ENCODE results near the gene PSG11.
"Not testable (repeated sequence)": the region's sequence is repeated elsewhere in the genome, so short reads cannot be mapped to it uniquely, and the experiment has no call there.

The PSG11 gene

DNA sequence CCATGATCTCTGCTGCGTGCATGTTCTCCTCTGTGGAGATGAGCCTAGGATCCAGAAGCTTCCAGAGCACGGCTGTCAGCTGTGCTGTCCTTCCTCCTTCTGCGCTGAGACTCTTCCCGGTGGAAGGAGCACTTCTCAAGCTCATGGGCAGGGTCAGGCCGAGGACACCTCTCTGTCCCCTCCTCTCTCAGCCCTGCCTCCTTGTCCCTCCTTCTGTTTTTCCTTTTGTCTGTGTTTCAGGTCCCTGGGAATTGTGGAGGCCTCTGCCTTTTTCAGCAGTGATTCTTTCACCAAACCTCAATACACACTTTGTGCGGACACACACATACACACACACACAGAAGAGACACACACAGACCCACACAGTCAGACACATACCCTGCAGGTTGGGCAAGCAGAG is at the start of gene PSG11:
Gene PSG11, minus strand, starts transcription at position 101 of the 400 bp plus-strand sequence. Its CDS starts 97 bp downstream, at position 4.
- DNase-seq: not testable (repeated sequence)

DNA sequence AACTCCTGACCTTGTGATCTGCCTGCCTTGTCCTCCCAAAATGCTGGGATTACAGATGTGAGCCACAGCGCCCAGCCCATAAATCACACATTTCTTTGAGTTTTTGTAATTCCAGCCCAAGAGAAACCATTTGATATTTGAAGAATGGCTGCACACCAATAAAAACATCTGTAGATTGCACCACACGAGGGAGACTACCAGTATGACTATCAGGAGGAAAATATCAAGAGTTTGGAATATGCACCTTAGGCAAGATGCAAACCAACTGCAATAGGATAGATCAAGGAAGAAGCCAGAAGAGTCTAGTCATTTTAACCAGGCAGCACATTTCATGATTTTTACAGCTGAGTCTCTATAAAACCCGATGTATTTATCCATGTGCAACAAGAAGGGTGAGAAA is 36.1 kb upstream of the PSG11 start:
- not testable (repeated sequence) for DNase-seq

DNA sequence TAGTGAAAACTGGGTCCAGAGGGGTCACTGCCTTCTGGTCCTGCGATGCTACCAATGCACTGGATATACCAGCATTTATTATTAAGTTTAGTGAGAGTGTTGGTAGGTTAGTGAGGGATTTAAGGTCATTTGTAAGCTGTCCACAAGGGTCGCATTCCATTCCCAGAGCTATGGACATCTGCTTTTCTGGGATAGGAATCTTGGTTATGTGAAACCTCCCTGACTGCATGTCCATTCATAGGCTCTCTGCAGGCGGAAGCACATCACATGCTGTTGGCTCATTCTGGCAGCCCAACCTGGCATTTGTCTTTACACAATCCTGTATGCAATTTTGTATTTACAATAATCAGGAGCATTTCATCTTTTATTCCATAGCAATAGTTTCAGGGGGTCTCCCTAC is 35.1 kb upstream of the PSG11 start:
- not testable (repeated sequence) for DNase-seq

DNA sequence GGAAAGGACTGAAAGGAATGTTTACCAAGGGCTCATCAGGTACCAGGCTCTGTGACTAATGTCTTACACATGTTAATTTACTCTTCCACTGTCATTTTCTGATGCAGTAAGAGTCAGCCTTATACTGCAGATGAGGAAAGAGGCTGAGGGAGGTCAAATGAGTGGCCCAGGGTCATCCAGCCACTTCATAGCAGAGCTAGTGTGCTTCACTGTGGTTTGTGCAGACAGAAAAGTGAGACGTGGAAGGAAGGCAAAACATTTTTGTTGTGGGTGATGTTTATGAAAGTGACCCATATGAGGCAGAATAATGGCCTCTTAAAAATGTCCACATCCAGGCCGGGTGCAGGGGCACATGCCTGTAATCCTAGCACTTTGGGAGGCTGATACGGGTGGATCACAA is 34.0 kb upstream of the PSG11 start:
- DNase-seq: not testable (repeated sequence)

DNA sequence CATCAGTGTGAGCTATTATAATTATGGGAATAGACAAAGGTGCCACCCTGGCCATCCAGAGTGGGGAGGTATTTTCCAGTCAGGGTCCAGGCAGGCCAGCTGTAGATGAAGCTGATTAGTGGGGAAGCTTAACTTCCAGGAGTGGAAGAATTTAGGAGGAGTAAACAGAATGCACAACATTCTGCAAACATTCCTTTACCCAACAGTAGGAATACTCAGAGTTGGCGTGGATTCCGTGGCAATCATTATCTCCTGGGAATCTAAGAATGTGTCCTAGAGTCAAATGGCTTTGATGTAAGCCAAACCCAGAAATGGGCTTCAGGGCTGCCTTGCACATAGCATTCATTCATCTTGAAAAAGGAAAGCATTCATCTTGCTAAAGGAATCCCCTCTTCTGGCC is 33.2 kb upstream of the PSG11 start:
- DNase-seq: not testable (repeated sequence)

DNA sequence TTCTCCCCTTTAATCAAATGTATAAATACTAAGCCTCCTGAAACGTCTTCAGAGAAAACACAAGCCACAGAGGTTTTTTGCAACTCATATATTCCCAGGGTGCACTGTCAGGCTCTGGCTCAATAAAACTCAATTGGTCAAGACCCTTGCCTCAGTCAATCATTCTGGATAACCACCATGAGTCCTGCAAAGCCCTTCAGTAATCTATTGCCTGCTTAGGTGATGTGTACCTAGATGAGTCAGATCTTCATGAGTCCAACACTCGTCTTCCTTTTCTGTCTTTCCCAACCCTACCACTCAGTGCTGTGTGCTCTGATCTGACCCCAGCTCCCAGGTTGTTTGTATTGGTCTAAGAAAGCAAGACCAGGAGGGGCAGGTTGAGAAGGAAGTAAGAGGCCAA is 32.2 kb upstream of the PSG11 start:
- not testable (repeated sequence) for DNase-seq

DNA sequence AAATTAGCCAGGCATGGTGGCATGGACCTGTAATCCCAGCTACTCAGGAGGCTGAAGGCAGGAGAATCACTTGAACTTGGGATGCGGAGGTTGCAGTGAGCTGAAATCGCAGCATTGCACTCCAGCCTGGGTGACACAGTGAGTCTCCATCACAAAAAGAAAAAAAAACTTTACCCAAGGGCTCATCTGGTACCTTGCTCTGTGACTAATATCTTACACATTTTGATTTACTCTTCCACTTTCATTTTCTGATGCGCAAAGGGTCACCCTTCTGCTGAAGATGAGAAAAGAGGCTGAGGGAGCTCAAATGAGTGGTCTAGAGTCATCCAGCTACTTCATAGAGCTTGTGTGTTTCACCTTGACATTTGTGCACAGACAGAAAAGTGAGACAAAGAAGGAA is 21.7 kb upstream of the PSG11 start:
- DNase-seq: not testable (repeated sequence)

DNA sequence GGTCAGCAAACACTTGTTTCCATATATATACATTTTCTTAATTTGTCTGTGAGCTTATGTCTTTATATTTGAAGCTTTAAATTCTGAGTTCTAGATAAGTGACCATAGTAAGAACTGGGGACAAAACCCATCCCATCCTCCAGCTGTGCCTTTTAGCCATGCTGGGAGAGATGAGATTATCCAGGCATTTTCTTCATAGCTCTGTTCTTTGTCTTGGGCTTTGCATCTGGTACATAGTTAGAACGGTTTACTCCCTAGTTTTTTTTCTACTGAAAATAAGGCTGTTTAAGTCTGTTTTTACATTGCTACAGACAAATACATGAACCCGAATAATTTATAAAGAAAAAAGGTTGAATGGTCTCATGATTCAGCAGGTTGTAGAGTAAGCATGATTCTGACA is 20.3 kb upstream of the PSG11 start:
- not testable (repeated sequence) for DNase-seq

DNA sequence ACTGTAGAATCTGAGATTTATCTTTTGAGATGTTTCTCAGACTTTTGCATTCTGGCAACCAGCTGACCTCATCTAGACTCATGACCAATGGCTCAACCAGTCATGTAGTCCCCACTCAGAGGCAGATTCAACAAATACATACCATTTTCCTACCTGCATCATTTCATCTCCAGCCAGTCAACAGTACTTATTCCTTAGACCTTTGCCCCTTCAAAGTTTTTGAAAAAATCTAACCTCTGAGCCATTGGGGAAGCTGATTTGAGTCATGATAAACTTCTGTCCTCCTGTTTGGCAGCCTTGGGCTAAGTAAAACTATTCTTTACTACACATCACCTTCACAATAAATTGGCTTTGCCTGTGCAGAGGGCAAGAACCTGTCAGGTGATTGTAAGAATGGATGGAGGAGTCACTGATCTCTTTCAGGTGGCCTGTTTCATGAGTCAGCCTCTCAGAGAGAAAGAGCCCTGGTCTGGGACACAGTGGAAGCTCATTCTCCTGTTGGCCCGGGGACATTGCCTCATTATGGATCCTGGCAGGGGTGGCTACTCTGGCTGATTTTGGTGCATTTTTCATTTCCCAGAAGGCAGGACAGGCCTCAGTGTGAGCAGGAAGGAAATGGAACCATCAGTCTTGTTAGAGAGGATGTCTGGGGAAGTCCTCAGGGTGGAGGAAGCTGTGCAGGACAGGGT is 17.4 kb upstream of the PSG11 start:
- not testable (repeated sequence) for DNase-seq

DNA sequence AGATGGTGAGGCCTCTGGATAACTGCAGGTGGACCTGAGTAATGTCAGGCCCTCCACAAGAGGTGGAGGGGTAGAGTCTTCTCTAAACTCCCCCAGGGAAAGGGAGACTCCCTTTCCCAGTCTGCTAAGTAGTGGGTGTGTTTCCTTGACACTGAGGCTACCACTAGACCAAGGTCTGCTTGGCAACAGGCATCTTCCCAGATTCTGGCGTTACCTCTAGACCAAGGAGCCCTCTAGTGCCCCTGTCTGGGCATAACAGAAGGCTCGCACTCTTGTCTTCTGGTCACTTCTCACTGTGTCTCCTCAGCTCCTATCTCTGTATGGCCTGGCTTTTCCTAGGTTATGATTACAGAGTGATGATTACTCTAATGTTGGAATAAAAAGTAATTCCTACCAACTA is 5.4 kb upstream of the PSG11 start:
- not testable (repeated sequence) for DNase-seq

DNA sequence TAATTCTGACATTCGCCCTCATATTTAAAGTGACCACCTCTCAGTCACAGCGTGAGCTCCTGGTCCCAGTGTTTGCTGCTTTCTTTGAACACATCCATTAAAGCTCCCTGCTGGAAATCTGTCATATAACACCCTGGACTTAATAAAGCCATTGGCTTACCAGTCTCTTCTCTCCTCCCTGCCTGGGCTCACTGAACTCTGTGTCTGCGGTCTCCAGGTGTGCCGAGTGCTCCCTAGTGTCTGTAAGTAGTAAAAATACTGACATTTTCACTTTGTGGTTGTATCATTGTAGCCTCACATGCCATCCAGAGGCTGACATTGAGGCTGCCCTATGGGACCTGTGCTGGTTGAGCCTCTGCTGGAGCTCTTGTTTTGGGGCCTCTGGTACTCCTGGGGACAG is 2.6 kb upstream of the PSG11 start:
- DNase-seq: no peak

DNA sequence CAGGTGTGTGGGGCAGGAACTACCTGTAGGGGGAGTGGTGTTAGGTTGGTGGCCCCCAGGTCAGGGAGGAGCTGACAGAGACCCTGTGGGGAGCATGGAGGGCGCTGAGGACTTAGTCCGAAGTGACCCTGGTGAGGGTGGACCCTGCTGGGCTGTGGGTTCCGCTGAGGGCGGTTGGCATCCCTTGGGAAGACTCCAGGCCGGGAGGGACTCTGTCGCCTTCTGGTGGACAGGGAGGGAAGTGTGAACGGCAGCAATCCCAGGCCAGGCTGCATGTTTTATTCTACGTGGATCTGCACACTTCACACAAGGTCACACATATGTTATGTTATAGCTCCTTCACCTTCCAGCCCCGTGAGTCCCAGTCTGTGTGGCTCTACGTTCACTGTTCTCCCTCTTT is 1.7 kb upstream of the PSG11 start:
- DNase-seq: not testable (repeated sequence)

DNA sequence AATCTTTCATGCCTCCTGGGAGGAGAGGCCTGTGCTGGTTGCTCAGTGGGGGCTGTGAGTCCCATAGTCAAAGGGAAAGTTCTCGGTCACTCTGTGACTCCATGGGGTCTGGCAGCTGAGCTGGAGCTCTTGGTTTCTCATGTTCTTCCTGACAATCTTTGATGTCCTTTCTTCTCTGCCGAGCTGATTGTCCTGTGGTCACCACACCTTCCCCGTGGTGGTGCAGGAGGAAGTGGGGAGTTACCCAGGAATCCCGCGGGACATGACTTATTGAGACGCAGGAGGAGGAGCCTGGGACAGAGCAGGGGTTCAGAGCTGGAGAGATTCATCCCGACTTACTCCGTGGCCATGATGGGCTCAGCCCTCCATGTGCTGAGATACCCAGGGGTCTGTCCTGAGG is 792 bp upstream of the PSG11 start:
- DNase-seq: not testable (repeated sequence)

DNA sequence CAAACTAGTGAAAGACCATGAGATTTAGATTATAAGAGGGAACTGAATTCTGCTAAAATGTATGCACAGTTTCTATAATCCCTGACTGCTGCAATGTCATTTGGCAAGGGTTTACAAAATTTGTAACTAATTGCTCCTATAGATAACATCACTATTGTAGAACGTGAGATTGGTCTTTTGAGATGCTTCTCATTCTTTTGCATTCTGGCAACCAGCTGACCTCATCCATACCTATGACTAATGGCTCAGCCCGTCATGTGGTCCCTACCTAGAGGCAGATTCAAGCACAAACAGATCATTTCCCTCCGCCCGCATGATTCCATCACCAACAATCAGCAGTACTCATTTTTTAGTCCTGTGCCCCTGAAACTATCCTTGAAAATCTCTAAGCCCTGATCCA is 4.2 kb downstream of the PSG11 start:
- DNase-seq: not testable (repeated sequence)

DNA sequence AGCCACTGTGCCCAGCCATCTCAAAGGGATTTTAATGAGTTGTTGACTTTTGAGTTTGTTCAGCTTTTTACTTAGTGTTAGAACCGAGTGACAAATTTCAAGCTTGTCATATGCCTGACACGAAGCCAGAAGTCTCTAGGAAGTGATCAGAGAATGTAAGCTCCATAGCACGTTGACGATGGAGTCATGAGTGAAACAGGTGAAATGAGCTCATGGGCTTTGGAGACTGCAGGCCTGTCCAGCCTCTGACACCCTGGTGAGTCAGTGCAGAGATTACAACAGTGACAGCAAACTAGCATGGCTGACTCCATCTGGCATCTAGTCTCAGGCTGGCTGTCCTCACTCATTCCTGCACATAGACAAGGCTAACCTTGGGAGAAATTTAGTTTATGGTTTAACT is 4.6 kb downstream of the PSG11 start:
- DNase-seq: not testable (repeated sequence)

DNA sequence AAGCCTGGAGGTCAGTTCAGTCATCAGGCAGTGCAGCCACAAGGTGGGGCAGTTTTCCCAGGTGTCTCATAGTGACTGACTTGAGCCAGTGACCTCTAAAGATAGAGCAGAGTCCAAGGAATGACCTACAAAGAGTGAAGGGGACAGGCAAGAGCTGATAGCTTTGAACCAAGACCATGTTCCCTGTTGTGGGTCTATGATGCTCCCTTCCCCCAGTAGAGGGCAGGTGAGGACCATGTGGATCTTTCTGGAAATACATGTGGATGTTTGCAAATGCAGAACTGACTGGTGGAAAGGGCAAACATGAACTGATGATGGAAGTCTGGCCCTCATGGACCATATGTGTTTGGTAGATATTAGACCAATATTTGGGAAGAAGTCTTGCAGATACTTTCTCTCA is 6.7 kb downstream of the PSG11 start:
- DNase-seq: not testable (repeated sequence)

DNA sequence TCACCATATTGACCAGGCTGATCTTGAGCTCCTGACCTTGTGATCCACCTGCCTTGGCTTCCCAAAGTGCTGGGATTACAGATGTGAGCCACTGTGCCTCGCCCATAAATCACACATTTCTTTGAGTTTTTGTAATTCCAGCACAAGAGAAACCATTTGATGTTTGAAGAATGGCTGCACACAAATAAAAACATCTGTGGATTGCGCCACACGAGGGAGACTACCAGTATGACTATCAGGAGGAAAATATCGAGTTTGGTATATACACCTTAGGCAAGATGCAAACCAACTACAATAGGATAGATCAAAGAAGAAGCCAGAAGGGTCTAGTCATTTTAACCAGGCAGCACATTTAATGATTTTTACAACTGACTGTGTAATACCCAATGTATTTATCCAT is 20.4 kb downstream of the PSG11 start:
- DNase-seq: not testable (repeated sequence)

DNA sequence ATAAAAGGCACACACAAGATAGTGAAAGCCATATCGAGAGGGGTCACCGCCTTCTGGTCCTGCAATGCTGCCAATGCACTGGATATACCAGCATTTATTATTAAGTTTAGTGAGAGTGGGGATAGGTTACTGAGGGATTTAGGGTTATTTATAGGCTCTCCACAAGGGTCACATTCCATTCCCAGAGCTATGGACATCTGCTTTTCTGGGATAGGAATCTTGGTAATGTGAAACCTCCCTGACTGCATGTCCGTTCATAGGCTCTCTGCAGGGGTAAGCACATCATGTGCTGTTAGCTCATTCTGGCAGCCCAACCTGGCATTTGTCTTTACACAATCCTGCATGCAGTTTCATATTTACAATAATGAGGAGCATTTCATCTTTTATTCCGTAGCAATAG is 21.4 kb downstream of the PSG11 start:
- not testable (repeated sequence) for DNase-seq

DNA sequence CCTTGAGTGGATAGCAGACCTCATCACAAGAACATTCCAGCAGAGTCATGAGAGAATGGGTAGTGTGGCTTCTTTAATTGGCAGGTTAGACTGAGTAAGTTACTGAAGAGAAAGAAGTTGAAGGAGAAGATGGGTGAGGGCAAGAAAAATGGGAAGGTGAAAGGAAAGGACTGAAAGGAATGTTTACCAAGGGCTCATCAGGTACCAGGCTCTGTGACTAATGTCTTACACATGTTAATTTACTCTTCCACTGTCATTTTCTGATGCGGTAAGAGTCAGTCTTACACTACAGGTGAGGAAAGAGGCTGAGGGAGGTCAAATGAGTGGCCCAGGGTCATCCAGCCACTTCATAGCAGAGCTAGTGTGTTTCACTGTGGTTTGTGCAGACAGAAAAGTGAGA is 22.6 kb downstream of the PSG11 start:
- not testable (repeated sequence) for DNase-seq

DNA sequence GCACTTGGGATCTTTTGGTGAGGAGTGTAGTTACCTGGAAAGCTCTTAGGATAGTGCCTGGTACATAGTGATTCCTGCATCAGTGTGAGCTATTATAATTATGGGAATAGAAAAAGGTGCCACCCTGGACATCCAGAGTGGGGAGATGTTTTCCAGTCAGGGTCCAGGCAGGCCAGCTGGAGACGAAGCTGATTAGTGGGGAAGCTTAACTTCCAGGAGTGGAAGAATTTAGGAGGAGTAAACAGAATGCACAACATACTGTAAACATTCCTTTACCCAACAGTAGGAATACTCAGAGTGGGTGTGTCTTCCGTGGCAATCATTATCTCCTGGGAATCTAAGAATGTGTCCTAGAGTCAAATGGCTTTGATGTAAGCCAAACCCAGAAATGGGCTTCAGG is 23.3 kb downstream of the PSG11 start:
- DNase-seq: not testable (repeated sequence)

DNA sequence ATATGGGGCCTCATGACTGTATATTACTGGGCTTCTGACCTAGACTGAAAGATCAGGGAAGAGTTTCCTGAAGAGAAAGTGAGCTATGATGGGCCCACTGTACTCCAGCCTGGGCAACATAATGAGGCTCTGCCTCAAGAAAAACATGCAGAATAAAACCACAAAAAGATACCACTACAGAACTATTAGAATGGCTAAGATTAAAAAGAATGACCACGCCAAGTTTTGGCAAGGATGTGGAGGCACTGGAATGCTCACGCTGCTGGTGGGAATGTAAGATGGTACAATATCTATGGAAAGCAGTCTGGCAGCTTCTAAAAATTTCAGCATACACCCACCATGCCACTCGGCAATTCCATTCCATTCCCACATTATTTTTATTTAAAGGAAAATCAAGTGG is 30.1 kb downstream of the PSG11 start:
- DNase-seq: not testable (repeated sequence)

DNA sequence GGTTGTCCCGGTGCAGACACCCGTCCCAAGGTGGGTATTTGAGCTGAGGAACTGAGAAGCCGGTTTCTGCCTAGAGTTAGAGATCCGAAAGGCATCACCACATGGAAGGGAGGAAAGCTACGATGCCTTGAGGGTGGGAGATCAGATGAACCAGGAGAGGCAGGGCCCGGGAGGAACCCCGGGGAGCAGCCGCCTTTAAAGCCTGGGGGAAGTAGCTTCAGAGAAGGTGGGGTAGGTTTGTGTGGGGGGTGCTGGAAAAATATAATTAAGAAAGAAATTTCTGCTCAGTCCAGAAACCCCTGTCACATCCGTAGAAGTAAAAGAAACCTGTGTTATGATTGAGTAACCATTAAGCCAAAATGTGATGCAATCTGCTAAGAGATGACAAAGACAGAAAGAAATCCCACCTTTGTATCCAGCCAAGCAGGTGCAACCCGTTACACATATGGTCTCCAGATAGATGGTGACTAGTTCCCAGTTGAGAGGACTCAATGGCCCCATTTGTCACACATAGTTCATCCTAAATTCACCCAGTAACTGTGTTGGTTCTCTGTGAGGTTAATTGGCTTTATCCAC is 34.2 kb downstream of the PSG11 start:
- DNase-seq: not testable (repeated sequence)

DNA sequence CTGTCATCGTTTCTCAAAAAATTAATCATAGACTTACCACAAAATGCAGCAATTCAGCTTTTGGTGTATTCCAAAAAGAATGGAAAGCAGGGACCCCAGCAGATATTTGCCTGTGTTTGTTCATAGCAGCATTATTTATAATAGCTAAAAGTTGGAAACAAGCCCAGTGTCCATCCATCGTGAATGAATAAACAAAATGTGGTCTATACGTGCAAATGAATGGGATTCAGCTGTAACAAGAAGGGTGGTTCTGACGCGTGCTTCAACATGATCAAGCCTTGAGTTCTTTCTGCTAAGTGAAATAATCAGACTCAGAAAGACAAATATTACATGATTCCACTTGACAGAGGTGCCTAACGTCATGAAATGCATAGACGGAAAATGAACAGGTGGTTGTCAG is 36.4 kb downstream of the PSG11 start:
- no peak for DNase-seq

DNA sequence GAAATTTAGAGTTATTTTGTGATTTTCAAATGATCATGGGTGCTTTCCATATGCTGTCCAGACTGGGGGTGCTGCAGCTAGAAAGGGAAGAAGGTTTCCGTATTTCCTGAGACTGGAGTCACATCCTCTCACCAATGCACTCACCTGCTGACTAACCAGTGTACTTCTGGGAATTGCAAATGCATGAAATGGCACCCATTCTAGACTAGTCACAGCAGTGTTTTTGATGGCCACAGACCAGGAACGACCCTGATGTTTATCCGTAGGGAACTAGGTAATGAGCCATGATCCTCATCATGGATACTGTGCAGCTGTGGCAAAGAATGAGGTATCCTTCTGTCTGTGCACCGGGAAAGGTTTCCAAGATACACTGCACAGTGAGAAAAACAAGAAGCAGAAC is 37.1 kb downstream of the PSG11 start:
- not testable (repeated sequence) for DNase-seq

DNA sequence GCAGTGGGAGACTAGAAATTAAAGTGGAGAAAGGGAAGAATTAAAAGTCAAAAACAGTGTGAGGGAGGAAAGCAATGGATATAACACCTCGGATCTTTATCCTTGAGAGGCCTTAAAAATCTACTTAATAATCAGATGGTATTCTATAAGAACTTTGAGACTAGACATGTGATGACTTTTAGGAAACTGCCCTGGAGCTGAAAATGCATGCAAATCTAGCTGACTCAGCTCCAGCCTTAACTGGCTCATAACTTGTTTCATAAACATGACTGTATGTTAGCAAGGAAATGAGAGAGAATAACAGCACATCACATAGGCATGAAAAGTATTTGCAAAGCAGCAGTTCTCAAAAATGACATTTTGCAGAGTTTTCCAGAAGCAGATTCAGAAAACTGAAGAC is 38.1 kb downstream of the PSG11 start:
- DNase-seq: not testable (repeated sequence)

All from GF-D8 (cell line).